Neuronal stem cell (in vitro differentiated cells): ENCODE data around the gene TYK2.
A peak's percentile ranks its signal among the peaks of the same experiment; 100 is the strongest.
"Not testable (repeated sequence)": the region's sequence is repeated elsewhere in the genome, so short reads cannot be mapped to it uniquely, and the experiment has no call there.

Experiments used
- DNase-seq: peaks from one replicate; pipeline ENCODE4 v3.0.0-alpha.2; 2013; ENCODE audit warnings: low spot score
- H2AFZ ChIP-seq: one replicate; pipeline ENCODE4 v1.6.1; 2013; ENCODE audit warnings: mild to moderate bottlenecking, low read length, inconsistent platforms
- H2AK5ac ChIP-seq: 2 replicates; pipeline ENCODE4 v1.6.1; 2013; ENCODE audit warnings: low read depth, mild to moderate bottlenecking, inconsistent platforms, low read length, moderate library complexity, mixed read lengths
- H2BK120ac ChIP-seq: 2 replicates; pipeline ENCODE4 v1.6.1; 2013; ENCODE audit warnings: low read depth, mild to moderate bottlenecking, inconsistent platforms, low read length, moderate library complexity, mixed read lengths
- H2BK12ac ChIP-seq: one replicate; pipeline ENCODE4 v1.6.1; 2013; ENCODE audit warnings: low read length, inconsistent platforms
- H2BK15ac ChIP-seq: 2 replicates; pipeline ENCODE4 v1.6.1; 2013; ENCODE audit warnings: mild to moderate bottlenecking, low read length, inconsistent platforms, mixed read lengths
- H2BK5ac ChIP-seq: one replicate; pipeline ENCODE4 v1.6.1; 2013; ENCODE audit warnings: inconsistent platforms, mild to moderate bottlenecking, low read length, moderate library complexity
- H3K14ac ChIP-seq: one replicate; pipeline ENCODE4 v1.6.1; 2013; ENCODE audit warnings: low read length, inconsistent platforms
- H3K18ac ChIP-seq: 2 replicates; pipeline ENCODE4 v1.6.1; 2013; ENCODE audit warnings: low read length, inconsistent platforms
- H3K23ac ChIP-seq: 2 replicates; pipeline ENCODE4 v1.6.1; 2013; ENCODE audit warnings: low read depth, mild to moderate bottlenecking, mixed read lengths, low read length, inconsistent platforms; ENCODE audit not compliant: poor library complexity
- H3K27ac ChIP-seq: replicated peaks from 3 replicates; pipeline ENCODE4 v1.5.1; 2013; ENCODE audit warnings: low read length, inconsistent platforms
- H3K27me3 ChIP-seq, 3 experiments: 2 replicates each; pipeline ENCODE4 v1.6.1; 2013; ENCODE audit warnings: low read length in 3 of 3, mild to moderate bottlenecking in 2 of 3, inconsistent platforms in 1 of 3, low read depth in 1 of 3, mixed read lengths in 1 of 3, moderate library complexity in 1 of 3; ENCODE audit not compliant: control insufficient read depth in 3 of 3, insufficient read depth in 3 of 3
- H3K36me3 ChIP-seq, 2 donors: replicated peaks in 1 of 2; 2 replicates each; pipeline ENCODE4 v1.6.1; 2013; ENCODE audit warnings: low read length in 2 of 2; ENCODE audit not compliant: control insufficient read depth in 2 of 2, insufficient read depth in 2 of 2
- H3K4ac ChIP-seq: 2 replicates; pipeline ENCODE4 v1.6.1; 2013; ENCODE audit warnings: inconsistent platforms, mild to moderate bottlenecking, low read length, moderate library complexity
- H3K4me1 ChIP-seq, 2 donors: 1 replicate in 1 of 2; 2 replicates in 1 of 2; pipeline ENCODE4 v1.6.1; 2013; ENCODE audit warnings: low read length in 2 of 2, low read depth in 1 of 2; ENCODE audit not compliant: control insufficient read depth in 2 of 2, insufficient read depth in 1 of 2
- H3K4me2 ChIP-seq: one replicate; pipeline ENCODE4 v1.6.1; 2013; ENCODE audit warnings: mild to moderate bottlenecking, low read length, inconsistent platforms; ENCODE audit not compliant: insufficient read depth, poor library complexity, severe bottlenecking
- H3K4me3 ChIP-seq, 2 donors: 2 replicates each; pipeline ENCODE4 v1.5.1; 2013; ENCODE audit warnings: low read length in 2 of 2, mild to moderate bottlenecking in 2 of 2, inconsistent platforms in 1 of 2, moderate library complexity in 1 of 2
- H3K79me1 ChIP-seq: one replicate; pipeline ENCODE4 v1.6.1; 2013; ENCODE audit warnings: low read depth, mild to moderate bottlenecking, inconsistent platforms, low read length, moderate library complexity
- H3K9ac ChIP-seq: one replicate; pipeline ENCODE4 v1.6.1; 2013; ENCODE audit warnings: mild to moderate bottlenecking, low read depth, low read length, inconsistent platforms; ENCODE audit not compliant: poor library complexity
- H3K9me3 ChIP-seq, 2 donors: replicated peaks in 1 of 2; 2 replicates each; pipeline versions ENCODE3 to v1.6.1; 2013; ENCODE audit warnings: low read length in 2 of 2, mild to moderate bottlenecking in 2 of 2, inconsistent platforms in 1 of 2, low read depth in 1 of 2, mixed read lengths in 1 of 2, moderate library complexity in 1 of 2; ENCODE audit not compliant: control insufficient read depth in 2 of 2, insufficient read depth in 1 of 2
- H4K8ac ChIP-seq: one replicate; pipeline ENCODE4 v1.6.1; 2013; ENCODE audit warnings: low read depth, mild to moderate bottlenecking, inconsistent platforms, low read length, moderate library complexity
- H4K91ac ChIP-seq: one replicate; pipeline ENCODE4 v1.6.1; 2013; ENCODE audit warnings: low read length, low read depth, mild to moderate bottlenecking, inconsistent platforms; ENCODE audit not compliant: poor library complexity
- WGBS, 2 donors: extraction: QIAGEN DNeasy Blood & Tissue Kit; methylation state at CpG; one replicate each; pipeline ENCODE4 v1.1.7; 2013; ENCODE audit warnings: missing lambda C conversion rate in 2 of 2, mixed read lengths in 1 of 2; ENCODE audit not compliant: insufficient read length in 2 of 2, insufficient replicate concordance in 1 of 2; ENCODE audit errors: extremely low coverage in 2 of 2; 5-methylcytosine and 5-hydroxymethylcytosine counted together

TYK2 gene

GRCh38 chr19:10339977-10340376 lies 40.4 kb downstream of the TYK2 start:
- no peak overlapping the region for H2BK5ac ChIP-seq
- H3K4me1 ChIP-seq, result peaks cover 0 to 2% of the 10 kb centered on the region in 2 donors
- no peaks in the 10 kb centered on the region for H3K27me3 ChIP-seq
- no peaks in the 10 kb centered on the region for H3K9me3 ChIP-seq
- no peak overlapping the region for H2BK120ac ChIP-seq
- no peak overlapping the region for H3K18ac ChIP-seq
- H3K79me1 ChIP-seq, result peaks cover under 1% of the 10 kb centered on the region
- WGBS, 2 donors, result no CpG with 5 or more reads among the region's 5 CpGs
- H2BK15ac ChIP-seq, result no peak overlapping the region
- no peak overlapping the region for H3K23ac ChIP-seq
- no peak overlapping the region for H3K14ac ChIP-seq
- no peak overlapping the region for H2AK5ac ChIP-seq
- H4K91ac ChIP-seq, result no peak overlapping the region
- H3K9ac ChIP-seq, result no peak overlapping the region
- DNase-seq, result no peak
- H4K8ac ChIP-seq, result no peak overlapping the region
- H3K4me2 ChIP-seq, result no peak overlapping the region
- H3K27ac ChIP-seq, result no peak overlapping the region
- no peak overlapping the region for H3K4me3 ChIP-seq
- no peak overlapping the region for H2BK12ac ChIP-seq
- H3K4ac ChIP-seq, result no peak overlapping the region
- no peak overlapping the region for H2AFZ ChIP-seq
- H3K36me3 ChIP-seq, result no peaks in the 10 kb centered on the region

- no CpG with 5 or more reads among the region's 14 CpGs for WGBS, 2 donors
- peak within 1 kb of the TSS; percentile 60 for H2BK12ac ChIP-seq
- H3K4me3 ChIP-seq, result no peak within 1 kb of the TSS
- H2BK15ac ChIP-seq, result no peak within 1 kb of the TSS
- no peak within 1 kb of the TSS for H2AFZ ChIP-seq
- no peak within 1 kb of the TSS for H3K9ac ChIP-seq
- no peak within 1 kb of the TSS for H2AK5ac ChIP-seq
- H3K4ac ChIP-seq, result no peak within 1 kb of the TSS
- H3K27ac ChIP-seq, result no peak within 1 kb of the TSS
- H3K36me3 ChIP-seq, result no peaks in the 10 kb centered on the region
- DNase-seq, result no peak
- H4K8ac ChIP-seq, result no peak within 1 kb of the TSS
- peaks cover 1 to 5% of the 10 kb centered on the region in 2 donors for H3K4me1 ChIP-seq
- H3K27me3 ChIP-seq, result no peaks in the 10 kb centered on the region
- no peak within 1 kb of the TSS for H3K14ac ChIP-seq
- H3K79me1 ChIP-seq, result peaks cover 2% of the 10 kb centered on the region
- H3K23ac ChIP-seq, result no peak within 1 kb of the TSS
- H3K4me2 ChIP-seq, result no peak within 1 kb of the TSS
- H3K9me3 ChIP-seq, result no peaks in the 10 kb centered on the region
- no peak within 1 kb of the TSS for H2BK5ac ChIP-seq
- H4K91ac ChIP-seq, result no peak within 1 kb of the TSS
- no peak within 1 kb of the TSS for H2BK120ac ChIP-seq
- peak within 1 kb of the TSS; percentile 45 for H3K18ac ChIP-seq
Observed at GRCh38 chr19:10339380-10339960, 40.9 kb downstream of the TYK2 start, which contains the start of gene ICAM3. Gene ICAM3, minus strand, starts transcription at chr19:10339624. Its CDS starts 10 bp downstream, at chr19:10339614.

- H2BK12ac ChIP-seq, result no peak overlapping the region
- WGBS, 2 donors, result no CpG with 5 or more reads among the region's 6 CpGs
Observed at GRCh38 chr19:10338940-10339339, 41.4 kb downstream of the TYK2 start.

GRCh38 chr19:10336725-10337124 lies 43.6 kb downstream of the TYK2 start:
- not testable (repeated sequence) for H4K8ac ChIP-seq, H3K4me2 ChIP-seq, H3K9ac ChIP-seq, H3K14ac ChIP-seq, H3K23ac ChIP-seq, H4K91ac ChIP-seq, H2BK12ac ChIP-seq, H3K4me3 ChIP-seq, H3K9me3 ChIP-seq, H3K36me3 ChIP-seq, H3K18ac ChIP-seq, H3K27me3 ChIP-seq, H3K27ac ChIP-seq, H3K4ac ChIP-seq, H2BK120ac ChIP-seq, H2AK5ac ChIP-seq, DNase-seq, H3K79me1 ChIP-seq, H2AFZ ChIP-seq, H2BK15ac ChIP-seq, H2BK5ac ChIP-seq
- WGBS, 2 donors, result no CpG with 5 or more reads among the region's 9 CpGs
- H3K4me1 ChIP-seq, result peaks cover 12 to 16% of the 10 kb centered on the region in 2 donors

More at GRCh38 chr19:10338940-10339339, 41.4 kb downstream of the TYK2 start:
- no peak overlapping the region for H2BK15ac ChIP-seq
- H3K9me3 ChIP-seq, result no peaks in the 10 kb centered on the region
- H2AK5ac ChIP-seq, result no peak overlapping the region
- no peak overlapping the region for H4K8ac ChIP-seq
- no peak for DNase-seq
- no peak overlapping the region for H2BK5ac ChIP-seq
- H3K27ac ChIP-seq, result no peak overlapping the region
- no peak overlapping the region for H2BK120ac ChIP-seq
- peaks cover 6 to 10% of the 10 kb centered on the region in 2 donors for H3K4me1 ChIP-seq
- H3K27me3 ChIP-seq, result peaks cover 0 to 4% (median 0%) of the 10 kb centered on the region in 3 experiments
- no peak overlapping the region for H2AFZ ChIP-seq
- H3K79me1 ChIP-seq, result peaks cover 4% of the 10 kb centered on the region
- H3K23ac ChIP-seq, result no peak overlapping the region
- H3K4me2 ChIP-seq, result no peak overlapping the region
- H4K91ac ChIP-seq, result no peak overlapping the region
- no peak overlapping the region for H3K14ac ChIP-seq
- no peaks in the 10 kb centered on the region for H3K36me3 ChIP-seq
- H3K4ac ChIP-seq, result no peak overlapping the region
- H3K9ac ChIP-seq, result no peak overlapping the region
- H3K18ac ChIP-seq, result no peak overlapping the region
- H3K4me3 ChIP-seq, result no peak overlapping the region
